GM19238 (cell line): Measurements from ENCODE around the gene TAPT1.
"Not testable (repeated sequence)": the region's sequence is repeated elsewhere in the genome, so short reads cannot be mapped to it uniquely, and the experiment has no call there.

Experiments
- DNase-seq: peaks from one replicate; pipeline ENCODE4 v3.0.0; 2011; ENCODE audit warnings: low spot score; ENCODE audit not compliant: insufficient read length

TAPT1 gene

DNA sequence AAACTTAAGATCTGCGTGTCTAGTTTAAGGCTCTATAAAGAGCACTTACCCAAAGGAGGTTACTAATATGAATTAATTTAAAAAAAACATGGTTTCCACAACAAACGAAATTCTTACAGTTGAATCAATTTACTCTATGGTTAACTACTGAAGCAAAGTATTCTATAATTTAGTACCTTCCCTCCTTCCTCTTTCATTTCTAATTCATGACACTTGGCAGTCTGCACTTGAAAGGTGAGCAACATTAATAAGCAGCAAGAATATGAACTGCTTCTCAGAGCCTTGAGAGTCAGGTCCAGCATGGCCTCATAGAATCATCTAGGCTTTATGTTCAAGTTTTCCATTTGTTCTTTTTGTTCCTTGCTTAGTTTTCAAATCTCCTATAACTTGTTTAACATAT is 42.7 kb downstream of the TAPT1 start:
- DNase-seq = no peak

DNA sequence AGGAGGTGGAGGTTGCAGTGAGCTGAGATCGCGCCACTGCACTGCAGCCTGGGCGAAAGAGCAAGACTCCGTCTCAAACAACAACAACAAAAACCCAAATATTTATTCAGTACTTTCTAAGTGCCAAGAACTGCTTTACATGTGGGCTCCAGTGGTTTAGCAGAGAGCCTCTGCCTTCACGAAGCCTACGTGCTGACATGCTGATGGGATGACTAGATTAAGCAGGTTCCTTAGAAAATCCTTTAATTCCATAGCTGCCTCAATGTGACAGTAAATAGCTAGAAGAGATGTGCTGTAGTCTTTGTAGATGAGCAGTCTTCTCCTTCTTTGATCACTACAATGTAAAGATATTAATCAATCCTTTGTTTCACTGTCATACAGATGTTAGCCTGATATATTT is 49.6 kb downstream of the TAPT1 start:
- no peak for DNase-seq

DNA sequence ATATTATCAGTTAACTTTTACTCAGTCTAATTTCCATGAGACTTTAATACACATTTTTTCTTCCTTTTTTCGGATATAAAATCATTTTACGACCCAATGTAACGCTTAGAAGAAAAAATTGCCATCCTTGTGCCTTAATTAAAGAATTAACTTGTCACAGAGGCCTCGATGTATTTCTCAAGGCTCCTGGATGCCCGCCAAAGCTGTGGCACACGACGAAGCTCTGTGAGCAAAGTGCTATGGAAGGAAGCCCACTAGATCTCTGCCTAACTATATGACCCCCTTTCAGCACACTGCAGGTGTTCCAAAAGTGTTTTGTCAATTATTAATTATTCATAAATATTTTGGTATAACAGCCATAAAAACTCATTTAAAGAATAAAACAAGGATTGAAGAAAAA is 54.4 kb downstream of the TAPT1 start:
- DNase-seq = no peak

DNA sequence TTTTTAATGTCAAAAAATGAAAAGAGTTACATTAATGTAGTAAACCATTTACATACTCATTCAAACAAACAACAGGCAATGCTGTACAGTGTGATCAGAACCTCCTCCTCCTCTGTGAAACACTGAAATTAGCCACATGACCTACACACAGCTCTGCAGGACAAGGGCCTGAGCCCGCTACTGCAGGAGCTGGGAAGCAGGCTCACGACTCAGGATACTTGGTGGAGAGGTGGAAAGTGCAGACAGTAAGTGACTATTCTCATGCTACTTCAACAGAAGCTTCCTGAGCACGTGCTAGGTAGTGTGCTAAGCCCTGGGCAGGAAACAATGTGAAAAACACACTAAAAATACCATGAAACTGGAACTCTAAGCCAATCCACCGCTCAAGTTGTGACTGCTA is 56.8 kb downstream of the TAPT1 start:
- DNase-seq = no peak

DNA sequence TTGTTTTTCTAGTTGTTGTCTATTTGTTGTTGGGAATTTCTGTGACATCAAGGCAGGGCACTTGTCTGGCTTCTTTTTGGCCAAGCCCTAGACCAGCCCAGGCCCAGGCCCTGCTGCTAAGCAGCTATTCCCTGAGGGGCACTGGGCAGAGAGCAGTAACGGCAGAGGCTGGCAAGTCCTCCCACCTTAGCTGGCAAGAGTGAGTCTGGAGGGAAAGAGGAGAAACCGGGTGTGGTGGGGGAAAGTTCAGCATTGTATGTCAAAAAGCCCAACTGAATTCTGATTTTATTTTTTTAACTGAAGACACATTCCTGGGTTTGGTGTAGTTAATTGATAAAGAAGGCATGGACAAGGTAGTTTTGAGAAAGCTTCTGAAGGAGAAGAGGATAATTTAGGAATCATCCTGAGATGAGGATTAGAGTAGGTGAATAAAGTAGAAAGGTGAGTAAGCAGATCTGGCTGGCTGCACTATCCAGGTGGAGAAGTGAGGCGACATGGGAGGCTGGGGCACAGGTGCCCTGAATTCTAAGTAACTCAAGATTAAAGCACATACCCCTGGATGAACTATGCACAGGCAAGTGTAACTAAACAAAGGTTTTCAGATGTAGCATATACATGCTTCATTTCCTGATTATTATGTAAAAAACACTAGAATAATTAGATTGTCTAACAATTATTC is 57.4 kb downstream of the TAPT1 start:
- no peak for DNase-seq

DNA sequence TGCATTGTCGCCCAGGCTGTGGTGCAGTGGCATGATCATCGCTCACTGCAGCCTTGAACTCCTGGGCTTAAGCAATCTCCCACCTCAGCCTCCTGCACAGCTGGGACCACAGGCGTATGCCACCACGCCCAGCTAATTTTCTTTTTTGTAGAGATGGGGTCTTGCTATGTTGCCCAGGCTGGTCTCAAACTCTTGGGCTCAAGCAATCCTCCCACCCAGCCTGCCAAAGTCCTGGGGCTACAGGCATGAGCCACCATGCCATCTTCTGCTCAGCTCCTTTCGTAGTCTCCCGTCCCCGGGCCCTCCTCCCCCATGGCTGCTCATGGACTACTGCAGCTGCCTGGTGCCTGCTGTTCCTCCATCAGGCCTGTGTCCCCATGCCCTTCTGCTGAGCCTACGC is 58.1 kb downstream of the TAPT1 start:
- no peak for DNase-seq

DNA sequence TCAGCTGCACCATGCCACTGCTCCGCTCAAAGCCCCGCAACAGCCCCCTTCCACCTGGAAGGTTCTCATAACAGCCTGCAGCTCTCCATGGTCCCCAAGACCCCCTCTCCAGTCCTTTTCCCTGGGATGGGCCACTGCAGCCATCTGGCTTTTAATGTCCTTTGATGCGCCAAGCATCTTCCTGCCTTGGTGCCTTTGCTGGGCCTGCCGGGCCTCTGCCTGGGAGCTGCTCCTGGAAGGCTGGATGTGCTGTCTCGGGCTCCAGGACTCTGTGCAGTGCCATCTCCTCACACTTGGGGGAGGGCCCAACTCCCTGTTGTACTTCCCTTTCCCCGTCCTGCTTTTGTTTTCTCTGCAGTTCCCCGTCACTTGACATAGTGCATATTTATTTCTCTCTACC is 60.3 kb downstream of the TAPT1 start:
- no peak for DNase-seq

DNA sequence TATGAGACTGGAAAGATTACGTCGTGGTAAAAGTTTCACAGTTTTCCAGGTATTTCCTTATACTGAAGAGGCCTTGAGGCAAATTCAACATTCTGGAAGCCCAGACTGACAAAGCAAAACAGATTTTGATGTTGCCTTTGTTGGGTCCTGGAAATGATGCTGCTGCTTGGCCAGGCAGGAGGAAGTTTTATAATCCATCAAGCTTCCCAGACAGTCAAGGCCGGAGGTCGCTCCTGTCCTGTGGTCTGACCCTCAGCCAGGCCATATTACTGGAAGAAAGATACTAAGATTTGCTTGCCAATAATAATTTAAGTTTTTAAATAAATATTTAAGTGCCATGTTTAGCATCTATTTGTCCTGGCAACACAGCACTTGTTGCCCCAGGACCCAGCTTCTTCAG is 63.4 kb downstream of the TAPT1 start:
- no peak for DNase-seq

DNA sequence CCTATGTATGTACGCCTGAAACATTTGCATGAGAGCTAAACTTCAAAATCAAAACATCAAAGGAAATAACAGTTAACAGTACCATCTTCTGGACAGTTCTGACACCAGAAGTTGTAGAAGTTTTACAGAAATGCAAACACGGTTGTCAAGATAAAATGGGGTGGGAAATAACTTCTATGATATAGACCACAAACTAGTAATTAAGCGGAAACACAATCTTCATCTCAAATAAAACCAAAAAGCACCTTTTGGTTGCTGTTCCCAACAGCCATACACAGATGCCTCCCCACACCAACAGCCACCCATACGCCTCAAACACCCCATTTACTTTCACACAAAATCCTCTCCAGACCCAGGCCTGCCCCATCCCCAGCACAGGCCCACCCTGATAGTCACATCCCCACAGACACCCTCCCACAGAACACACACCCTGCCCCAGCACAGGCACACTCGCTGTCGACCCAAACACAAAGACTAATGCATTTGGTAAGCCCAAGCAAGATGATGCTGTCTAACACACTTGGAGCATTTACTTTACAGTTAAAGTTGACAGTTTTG is 64.3 kb downstream of the TAPT1 start:
- no peak for DNase-seq

DNA sequence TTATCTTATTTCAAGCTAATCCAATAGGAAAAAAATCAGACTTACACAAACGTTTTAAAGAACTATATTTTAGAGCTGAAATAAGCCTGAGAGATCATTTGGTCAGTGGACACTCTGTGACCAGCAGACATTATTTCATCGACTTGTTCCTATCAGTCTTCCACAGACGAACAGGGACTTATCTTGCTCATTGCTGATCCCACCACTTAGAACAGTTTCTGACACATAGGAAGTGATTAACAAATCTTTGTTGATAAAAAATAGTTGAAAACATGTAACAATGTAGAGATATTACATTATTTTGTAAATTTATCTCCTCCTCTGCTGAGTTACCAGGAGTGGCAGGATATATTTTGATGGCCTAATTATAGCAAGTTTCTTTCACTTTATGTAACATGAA is 65.8 kb downstream of the TAPT1 start:
- DNase-seq = no peak

DNA sequence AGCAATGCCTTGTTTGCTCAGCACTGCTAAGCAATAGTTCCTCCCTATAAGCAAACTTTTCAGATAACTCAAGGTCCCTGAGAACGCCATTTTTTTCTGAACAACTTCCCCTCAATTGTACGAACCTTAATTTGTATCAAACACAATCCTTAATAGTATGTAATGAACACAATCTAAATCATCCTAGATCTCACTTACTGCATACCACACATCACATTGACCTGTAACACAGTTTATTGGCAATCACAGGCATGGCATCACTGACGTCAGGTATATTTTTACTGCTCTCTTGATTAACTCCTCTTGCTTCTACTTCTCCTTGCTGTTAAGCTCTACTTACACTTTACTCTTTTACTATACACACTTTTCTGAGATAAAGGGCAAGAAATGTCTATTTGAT is 67.0 kb downstream of the TAPT1 start:
- no peak for DNase-seq

DNA sequence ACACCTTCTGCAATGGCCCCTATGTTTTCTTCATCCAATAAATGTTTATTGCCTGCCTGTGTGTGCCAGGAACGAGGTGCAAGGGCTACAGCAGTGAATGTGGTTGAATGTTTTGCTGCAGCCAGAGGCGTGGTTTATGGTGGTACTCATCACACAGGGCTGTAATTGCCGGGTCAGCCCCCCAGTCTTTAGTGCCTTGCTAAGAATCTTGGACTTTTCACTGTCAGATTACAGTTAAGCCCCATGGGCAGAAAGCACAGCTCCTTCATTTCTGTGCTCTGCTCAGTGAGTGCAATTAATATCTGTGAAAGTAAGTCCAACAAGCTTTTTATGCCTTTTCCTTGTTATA is 67.8 kb downstream of the TAPT1 start:
- DNase-seq = no peak

DNA sequence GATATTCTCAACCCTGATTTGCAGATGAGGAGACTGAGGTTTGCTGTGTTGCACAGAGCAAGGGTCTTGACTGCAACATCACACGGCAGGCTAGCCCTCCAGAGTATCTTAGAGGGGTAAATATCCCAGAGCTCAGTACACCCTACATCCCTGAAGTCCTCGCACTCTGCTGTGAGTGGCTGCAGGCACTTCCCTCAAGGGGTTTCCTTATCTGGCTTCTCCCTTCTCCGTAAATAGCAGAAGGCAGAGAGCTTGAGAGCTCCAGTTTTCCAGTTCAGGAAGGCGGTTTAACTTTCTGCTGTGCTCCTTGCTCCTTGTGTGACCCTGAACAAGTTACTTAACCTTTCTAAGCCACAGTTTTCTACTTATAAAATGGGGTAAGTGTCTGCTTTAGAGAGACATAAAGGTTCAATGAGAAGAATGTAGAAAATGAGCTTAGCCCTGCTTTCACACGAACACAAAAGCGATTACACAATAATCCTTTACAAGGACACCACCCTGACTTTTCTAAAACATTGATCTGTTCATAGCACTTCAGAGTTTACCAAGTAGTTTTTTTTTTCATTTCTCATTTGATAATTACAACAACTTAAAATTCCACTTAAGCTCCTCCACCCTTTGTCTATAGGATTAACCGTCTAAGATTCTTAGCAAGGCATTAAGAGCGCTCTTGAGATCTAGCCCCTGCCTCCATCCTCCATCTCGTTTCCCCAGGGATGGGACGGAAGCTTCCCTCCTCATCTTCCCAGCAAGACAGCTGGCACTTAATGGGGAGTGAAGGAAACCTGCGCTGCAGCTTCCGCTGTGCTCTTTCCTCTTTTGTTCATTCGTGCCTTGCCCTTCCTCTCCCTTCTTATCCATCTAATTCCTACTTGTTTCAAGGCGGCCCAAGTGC is 68.4 kb downstream of the TAPT1 start:
- DNase-seq = no peak

DNA sequence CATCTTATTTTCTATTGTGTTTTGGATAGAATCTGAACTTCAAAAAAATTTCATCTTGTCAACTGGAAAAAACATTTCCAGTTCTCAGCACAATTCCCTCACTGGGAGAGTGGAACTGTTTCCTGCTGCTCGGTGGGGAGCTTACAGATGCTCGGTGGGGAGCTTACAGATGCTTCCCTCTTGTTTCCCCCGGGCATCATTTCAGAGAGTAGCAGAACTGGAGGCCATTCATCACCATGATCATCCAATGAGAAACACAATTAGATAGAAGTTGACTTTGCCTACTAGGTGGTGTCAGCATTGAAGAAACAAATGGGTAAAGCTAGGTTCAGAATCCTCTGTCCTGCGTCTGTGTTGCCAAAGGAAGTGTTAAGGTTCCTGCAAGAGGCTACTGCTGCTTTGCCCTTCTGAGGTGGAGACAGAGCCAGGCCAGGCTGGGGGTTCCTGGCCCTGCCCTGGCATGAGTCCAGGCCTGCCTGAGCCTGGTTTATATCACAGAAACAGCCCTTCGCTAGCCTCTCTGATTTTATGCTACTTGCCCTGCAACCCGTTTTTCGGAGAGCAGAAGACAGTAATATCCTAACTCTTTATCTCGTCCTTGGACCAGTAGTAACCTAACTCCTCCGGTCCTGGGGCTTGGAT is 70.6 kb downstream of the TAPT1 start:
- DNase-seq = no peak

DNA sequence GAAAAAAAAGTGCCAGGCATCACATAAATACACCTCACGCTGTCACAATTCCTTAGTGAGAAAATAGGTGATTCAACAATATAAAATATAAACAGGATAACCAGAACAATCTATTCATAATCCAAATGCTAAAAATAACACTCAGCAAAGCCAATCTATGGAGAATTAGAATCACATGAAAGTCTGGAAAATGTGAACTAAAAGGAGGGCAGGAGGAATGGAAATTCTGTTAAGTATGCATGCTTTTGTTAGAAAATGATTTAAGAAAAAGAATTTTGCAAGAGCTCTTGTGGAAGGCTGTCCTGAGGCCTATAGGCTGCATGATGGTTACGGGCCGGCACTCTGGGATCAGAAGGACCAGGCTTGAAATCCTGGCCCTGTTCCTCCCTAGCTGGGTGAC is 71.8 kb downstream of the TAPT1 start:
- no peak for DNase-seq

DNA sequence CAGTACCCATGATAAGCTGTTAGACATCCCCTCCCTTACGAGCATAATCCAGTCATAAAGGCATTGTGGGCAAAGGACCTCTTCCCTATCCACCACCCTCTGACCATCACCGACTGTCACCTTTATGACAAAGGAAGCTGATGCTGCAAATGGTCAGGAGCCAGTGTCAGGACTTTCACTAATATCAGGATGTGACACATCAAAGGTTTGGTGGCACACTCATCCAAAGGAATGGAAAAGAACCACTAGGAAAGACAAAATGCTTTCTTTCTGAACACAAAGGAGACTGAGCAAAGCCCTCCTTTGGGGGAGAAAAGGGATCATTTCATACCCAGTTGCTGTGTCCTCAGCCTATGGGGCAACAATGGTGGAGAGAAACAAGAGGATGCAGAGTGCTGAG is 75.6 kb downstream of the TAPT1 start:
- DNase-seq = no peak

DNA sequence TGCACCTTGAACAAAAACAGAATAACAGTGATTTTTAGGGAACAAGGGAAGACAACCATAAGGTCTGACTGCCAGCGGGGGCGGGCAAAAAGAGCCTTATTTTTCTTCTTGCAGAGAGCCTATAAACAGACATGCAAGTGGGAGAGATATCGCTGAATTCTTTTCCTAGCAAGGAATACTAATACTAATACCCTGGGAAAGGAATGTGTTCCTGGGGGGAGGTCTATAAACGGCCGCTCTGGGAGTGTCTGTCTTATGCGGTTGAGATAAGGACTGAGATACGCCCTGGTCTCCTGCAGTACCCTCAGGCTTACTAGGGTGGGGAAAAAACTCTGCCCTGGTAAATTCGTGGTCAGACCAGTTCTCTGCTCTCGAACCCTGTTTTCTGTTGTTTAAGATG is 81.4 kb downstream of the TAPT1 start:
- DNase-seq = not testable (repeated sequence)

DNA sequence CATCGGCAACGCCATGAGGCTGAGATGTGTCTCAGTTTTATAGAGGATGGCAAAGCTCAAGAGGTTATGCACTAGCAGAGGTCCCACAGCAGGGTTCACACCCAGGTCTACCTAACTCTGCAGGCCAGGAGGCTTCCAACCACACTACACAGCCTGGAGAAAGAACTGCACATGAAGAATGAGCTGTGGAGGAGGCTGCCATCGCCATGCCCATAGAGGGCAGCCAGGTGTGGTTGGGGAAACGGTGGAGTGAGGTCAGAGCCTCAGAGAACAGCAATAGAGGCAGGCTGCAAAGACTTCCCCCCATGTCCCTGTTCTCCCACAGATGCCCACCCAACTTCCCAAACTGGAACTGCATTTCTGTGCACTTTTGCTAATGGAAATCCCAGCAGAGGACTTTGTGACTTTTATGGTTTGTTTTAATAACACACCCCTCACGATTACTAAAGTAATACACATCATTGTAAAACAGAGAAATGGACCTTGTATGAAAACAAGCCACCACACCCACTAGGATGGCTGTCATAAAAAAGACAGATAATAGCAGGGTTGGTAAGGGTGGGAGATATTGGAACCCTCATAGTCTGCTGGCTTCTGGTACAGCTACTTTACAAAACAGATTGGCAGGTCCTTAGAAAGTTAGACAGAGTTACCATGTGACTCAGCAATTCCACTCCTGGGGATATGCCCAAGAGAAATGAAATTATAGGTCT is 83.5 kb downstream of the TAPT1 start:
- no peak for DNase-seq

DNA sequence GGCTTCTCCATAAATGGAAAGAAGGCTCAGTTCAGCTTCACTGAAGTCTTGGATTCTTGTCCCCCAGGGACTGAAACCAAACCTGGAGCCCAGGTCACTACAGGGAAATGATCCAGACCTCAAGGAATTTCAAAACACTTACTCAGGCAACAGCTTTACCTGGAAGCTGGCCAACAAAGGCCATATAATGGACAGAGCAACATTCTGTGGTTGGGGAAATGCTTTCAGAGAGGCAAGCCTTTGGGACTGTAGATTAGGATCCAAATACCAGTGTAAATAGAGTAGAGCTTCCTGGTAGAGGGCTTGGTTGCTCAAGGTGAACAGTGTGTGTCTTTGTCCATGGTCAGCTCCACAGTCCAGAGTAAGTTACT is 85.4 kb downstream of the TAPT1 start:
- DNase-seq = no peak

DNA sequence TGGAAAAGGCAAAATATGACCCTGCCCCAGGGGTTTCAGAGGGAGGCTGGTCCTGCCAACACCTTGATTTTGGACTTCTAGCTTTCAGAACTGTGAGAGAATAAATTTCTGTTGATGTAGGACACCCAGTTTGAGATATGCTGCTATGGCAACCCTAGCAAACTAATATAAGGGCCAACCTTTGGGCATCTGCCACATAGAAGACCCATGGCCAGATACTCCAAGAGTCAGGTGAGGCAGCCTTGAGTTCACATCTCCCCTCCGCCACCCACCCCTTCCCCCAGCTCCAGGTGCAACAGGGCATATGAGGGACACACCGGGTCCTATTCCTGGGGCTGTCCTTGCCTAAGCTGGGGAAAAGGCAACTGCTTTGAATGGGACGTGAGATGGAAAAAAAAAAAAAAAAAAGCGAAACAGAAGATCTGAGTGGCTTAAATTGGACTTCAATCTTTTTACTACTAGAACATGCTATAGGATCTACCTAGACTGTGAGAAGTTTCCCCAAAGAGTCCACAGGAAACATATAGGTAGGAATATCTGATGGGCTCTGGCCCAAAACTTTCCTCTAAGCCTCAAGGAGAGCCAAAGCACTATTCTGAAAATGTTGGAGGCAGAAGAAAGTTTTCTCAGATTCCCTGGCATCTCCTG is 85.9 kb downstream of the TAPT1 start:
- no peak for DNase-seq
